Kidney capillary endothelial cell (primary cell): ENCODE results near the gene FMOD.
"Not testable (repeated sequence)": the region's sequence is repeated elsewhere in the genome, so short reads cannot be mapped to it uniquely, and the experiment has no call there.

Experiments
- DNase-seq: peaks from one replicate; pipeline ENCODE4 v3.0.0-alpha.2; 2018; ENCODE audit warnings: low spot score

The FMOD gene

GRCh38 chr1:203306089-203306964 is 44.6 kb downstream of the FMOD start:
- no peak for DNase-seq

GRCh38 chr1:203305809-203306088 is 45.2 kb downstream of the FMOD start:
- no peak for DNase-seq

DNA sequence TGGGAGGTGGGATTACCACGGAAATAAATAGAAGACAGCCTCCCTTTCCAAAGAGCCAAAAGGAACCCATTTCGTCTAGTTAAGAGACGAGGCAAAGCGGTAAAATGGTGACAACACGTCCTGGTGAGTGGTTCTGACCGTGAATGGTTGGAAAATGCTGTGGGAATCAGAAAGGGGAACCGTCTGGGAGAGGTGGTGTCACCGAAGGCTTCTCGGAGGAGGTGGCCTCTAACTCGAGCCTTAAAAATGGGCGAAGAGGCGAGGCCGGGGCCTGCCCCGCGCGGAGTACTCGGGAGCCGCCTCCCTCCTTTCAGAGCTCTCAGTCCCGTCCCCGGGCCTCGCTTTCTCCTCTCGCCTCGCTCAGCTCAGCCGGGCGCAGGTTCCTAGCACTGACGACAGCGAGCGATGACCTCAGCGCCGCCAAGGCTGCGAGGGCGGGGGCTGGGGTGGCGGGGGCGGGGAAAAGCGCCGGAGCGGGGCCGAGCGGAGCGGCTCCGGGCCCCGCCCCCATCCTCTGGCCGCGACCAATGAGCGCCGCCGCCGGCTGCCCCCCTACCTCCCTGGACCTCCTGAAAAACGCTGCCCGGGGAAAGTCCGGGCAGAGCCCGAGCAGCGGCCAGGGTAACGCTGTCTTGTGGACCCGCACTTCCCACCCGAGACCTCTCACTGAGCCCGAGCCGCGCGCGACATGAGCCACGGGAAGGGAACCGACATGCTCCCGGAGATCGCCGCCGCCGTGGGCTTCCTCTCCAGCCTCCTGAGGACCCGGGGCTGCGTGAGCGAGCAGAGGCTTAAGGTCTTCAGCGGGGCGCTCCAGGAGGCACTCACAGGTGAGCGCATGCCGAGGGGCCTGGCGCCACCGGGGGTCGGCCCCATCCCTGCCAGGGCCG is 45.8 kb downstream of the FMOD start, which contains the start of gene BTG2:
Gene BTG2 (plus strand): TSS at position 601 of the 890 bp plus-strand sequence. CDS start 88 bp downstream, at position 689.
- DNase-seq, result peak; percentile 63

- no peak for DNase-seq
These were observed 46.5 kb downstream of the FMOD start for GRCh38 chr1:203304391-203304918.

DNA sequence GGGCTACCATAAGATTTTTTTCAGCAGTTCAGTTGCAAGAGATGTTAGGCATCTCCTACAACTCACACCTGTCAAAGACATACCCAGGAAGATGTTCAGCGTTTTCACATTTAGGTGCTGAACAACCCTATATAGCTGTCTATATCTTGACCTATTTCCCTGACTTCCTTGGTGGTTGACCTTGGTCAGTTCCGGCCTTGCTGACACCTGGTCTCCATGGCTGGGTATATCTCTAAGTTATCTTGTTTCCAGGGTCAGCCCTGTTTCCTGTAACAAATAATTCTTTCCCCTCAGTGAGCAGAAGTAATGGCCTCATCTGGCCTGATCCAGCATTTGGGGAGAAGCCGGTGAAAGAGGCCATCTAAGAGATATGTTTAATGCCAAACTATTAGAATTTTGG is 48.0 kb downstream of the FMOD start:
- no peak for DNase-seq

DNA sequence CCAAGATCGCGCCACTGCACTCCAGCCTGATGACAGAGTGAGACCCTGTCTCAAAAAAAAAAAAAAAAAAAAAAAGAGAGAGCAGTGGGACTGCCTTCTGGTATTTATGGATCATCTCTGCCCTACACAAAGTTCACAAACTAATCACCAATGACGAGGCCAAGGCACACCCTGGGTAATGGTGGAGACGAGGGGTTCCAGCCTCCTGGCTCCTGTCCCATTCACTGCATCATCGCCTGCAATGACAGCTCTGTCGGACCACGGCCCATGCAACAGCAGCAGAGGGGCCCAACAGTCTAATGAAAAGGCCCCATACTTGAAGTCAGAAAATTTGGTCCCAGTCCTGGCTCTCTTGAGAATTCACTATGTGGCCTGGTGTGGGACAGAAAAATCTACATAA is 48.5 kb downstream of the FMOD start:
- no peak for DNase-seq

DNA sequence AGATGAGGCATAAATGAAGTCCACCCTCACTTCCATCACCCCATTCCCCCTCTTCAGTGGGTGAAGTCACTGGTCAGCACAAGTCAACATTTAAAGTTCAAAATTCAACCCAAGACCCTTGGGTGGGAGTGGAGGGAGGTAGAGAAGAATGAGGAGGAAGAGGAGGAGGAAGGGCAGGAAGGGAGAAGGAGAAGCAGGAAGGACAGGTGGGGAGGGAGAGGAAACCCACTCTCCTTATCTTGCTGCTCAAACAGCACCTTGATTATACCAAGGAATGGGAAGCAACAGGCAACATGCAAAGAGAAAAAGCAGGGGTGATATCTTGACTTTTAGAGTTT is 49.6 kb downstream of the FMOD start:
- DNase-seq, result no peak

DNA sequence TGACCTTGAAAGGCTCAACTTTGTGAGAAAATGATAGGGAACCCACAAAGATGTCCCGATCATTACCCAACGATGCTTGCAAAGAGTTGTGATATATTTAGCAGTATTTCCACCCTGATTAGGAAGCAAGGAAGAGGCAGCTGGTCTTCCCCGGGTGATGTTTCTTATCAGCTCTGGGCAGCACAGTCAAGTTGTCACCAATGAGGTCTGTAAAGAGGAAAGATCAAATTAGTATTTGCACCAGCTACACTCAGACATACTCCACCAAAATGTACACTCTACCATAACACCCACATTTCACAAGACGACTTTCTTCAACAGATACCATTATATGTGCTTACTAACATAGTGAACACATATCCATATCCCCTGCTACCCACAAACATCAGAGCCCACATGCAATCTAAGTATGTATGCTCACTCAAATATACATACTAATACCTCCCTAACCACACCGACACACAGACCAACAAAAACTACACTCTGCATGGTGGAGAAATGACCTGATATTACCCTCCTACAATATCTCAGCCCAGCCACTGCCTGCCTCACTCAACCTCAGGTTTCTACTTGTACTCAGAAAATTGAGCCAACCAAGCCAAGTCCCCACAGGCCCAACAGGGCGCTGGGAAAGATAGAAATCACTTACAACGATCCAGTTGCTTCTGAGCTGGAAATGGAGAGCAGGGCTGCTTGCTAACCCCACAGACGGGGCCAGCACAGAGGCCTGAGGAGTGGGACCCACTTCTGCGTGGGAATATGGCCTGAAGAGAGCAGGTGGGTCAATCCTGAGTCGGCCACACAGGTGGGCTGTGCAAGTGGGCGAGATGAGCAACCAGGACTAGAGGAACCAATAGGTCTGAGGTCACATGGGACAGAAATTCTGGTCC is 50.2 kb downstream of the FMOD start:
- DNase-seq, result no peak

DNA sequence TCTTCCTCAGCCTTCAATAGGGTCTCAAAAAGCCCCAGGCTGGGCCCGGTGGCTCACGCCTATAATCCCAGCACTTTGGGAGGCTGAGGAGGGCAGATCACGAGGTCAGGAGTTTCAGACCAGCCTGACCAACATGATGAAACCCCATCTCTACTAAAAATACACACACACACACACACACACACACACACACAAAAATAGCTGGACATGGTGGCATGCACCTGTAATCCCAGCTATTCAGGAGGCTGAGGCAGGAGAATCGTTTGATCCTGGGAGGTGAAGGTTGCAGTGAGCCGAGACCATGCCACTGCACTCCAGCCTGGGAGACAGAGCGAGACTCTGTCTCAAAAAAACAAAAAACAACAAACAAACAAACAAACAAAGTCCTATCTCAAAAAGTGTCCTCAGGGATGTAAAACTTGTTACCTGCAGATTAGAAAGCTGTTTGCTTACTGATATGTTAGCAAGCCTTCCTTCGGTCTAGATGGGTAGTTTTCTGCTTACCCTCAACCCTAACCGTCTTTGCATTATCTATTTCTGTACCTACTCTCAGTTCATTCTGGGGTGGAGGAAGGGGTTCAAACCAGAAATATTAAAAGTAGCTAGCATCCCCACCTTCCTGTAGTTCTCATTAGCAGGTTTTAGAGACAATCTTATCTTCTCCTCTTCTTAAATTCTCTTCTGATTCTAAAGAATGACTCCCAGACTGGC is 51.0 kb downstream of the FMOD start:
- not testable (repeated sequence) for DNase-seq

GRCh38 chr1:203299169-203299568 is 51.8 kb downstream of the FMOD start:
- no peak for DNase-seq

DNA sequence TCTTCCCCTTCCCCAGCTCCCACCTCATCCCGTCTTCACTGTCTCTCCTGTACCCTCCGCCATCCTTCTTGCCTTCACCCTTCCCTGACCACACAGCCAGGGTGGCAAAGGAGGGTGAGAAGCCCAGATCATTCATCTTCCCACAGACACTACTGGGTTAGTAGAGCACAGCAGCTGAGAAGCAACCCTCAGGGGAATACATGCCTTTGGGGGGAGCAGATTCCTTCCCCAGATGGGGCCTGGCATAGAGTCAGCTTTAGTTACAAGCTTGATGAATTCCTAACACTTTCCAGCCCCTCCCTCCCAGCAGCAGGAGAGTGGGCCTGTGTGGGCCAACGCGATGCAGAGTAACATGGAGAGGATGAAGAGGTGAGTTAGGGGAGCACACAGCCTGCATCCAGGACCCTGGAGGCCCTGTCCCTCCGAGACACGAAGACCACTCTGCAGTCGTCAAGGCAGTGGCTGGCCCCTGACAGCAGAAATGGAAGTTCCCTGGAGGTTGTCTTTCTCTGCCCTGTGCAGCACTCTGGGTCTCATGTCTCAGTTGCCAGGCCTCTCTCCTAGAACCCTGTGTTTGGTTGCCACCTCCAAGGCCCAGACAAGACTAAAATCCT is 54.4 kb downstream of the FMOD start:
- DNase-seq, result no peak

- no peak for DNase-seq
These were observed 55.1 kb downstream of the FMOD start for GRCh38 chr1:203295796-203296195.

- DNase-seq, result no peak
These were observed 59.5 kb downstream of the FMOD start for GRCh38 chr1:203291201-203292096.
